ENCODE results near the gene VIP. TPM values are rescaled to one million over a fixed set of nuclear protein-coding genes. Genes with fewer than 3 reads are reported as not detected.
A peak's percentile ranks its signal among the peaks of the same experiment; 100 is the strongest.

VIP gene
- total RNA-seq, 1 experiment from 2014 or later = not detected

GRCh38 chr6:152771061-152771687 lies 20.6 kb downstream of the VIP start:
- Mint-ChIP-seq H3K9me3 (no peaks in the 10 kb centered on the region), H3K27ac (peak overlapping the region; percentile 53), H3K4me3 (no peak overlapping the region), H3K27me3 (ENCODE audit: low read depth) (no peaks in the 10 kb centered on the region), H3K4me1 (no peaks in the 10 kb centered on the region), H3K36me3 (no peaks in the 10 kb centered on the region)
- POLR2A ChIA-PET = interaction anchor here (0.6 kb wide), 1 partner anchor 165 kb away, joined by 3 read pairs; no protein-coding TSS in a partner anchor
- ATAC-seq (peak; percentile 86), DNase-seq (ENCODE audit: low spot score) (no peak)
- CTCF ChIA-PET = interaction anchor here (0.7 kb wide), 1 partner anchor 177 kb away, joined by 3 read pairs; no protein-coding TSS in a partner anchor
- TF ChIP-seq ATF6 (CRISPR knock-in tag; IDR thresholded peaks at IDR 0.05) = no peak
- no peak for TF ChIP-seq RORB (CRISPR knock-in tag; IDR thresholded peaks at IDR 0.05)
- no peak for TF ChIP-seq CREM (CRISPR knock-in tag; IDR thresholded peaks at IDR 0.05)
- no peak for TF ChIP-seq KAT7 (CRISPR knock-in tag; IDR thresholded peaks at IDR 0.05; ENCODE audit: borderline replicate concordance)
- TF ChIP-seq ZNF219 (CRISPR knock-in tag; IDR thresholded peaks at IDR 0.05; ENCODE audit: borderline replicate concordance) = no peak
- no peak for TF ChIP-seq SMAD3 (CRISPR knock-in tag; IDR thresholded peaks at IDR 0.05; ENCODE audit: borderline replicate concordance)

GRCh38 chr6:152775428-152775827 lies 24.8 kb downstream of the VIP start:
- TF ChIP-seq ATF6 (CRISPR knock-in tag; IDR thresholded peaks at IDR 0.05) (no peak), EMX1 (CRISPR knock-in tag; IDR thresholded peaks at IDR 0.05) (no peak), NR3C1 (CRISPR knock-in tag; conservative IDR thresholded peaks at IDR 0.05; ENCODE audit: low read depth) (no peak), PRDM15 (CRISPR knock-in tag; IDR thresholded peaks at IDR 0.05) (no peak), ZNF281 (CRISPR knock-in tag; IDR thresholded peaks at IDR 0.05) (no peak)
- H3K4me1 Mint-ChIP-seq = no peaks in the 10 kb centered on the region
- DNase-seq (ENCODE audit: low spot score) = no peak
- no peak overlapping the region for H3K4me3 Mint-ChIP-seq
- no peak for ATAC-seq
- H3K27me3 Mint-ChIP-seq (ENCODE audit: low read depth) = no peaks in the 10 kb centered on the region
- no peak overlapping the region for H3K27ac Mint-ChIP-seq
- ChIA-PET CTCF (no interaction called here), POLR2A (no interaction called here)
- H3K9me3 Mint-ChIP-seq = peaks cover 9% of the 10 kb centered on the region
- H3K36me3 Mint-ChIP-seq = no peaks in the 10 kb centered on the region

- CTCF ChIA-PET = no interaction called here
- no peak for DNase-seq (ENCODE audit: low spot score)
- Mint-ChIP-seq H3K4me3 (no peak overlapping the region), H3K27me3 (ENCODE audit: low read depth) (no peaks in the 10 kb centered on the region), H3K4me1 (no peaks in the 10 kb centered on the region), H3K9me3 (peaks cover 9% of the 10 kb centered on the region), H3K36me3 (no peaks in the 10 kb centered on the region), H3K27ac (no peak overlapping the region)
- POLR2A ChIA-PET = no interaction called here
- no peak for ATAC-seq
- no peak for TF ChIP-seq MAX (CRISPR knock-in tag; IDR thresholded peaks at IDR 0.05)
- TF ChIP-seq ZNF263 (CRISPR knock-in tag; IDR thresholded peaks at IDR 0.05; ENCODE audit: low read depth) = no peak
- TF ChIP-seq USF2 (CRISPR knock-in tag; IDR thresholded peaks at IDR 0.05) = no peak
- TF ChIP-seq MXD4 (CRISPR knock-in tag; IDR thresholded peaks at IDR 0.05; ENCODE audit: borderline replicate concordance) = no peak
- no peak for TF ChIP-seq ZNF671 (CRISPR knock-in tag; IDR thresholded peaks at IDR 0.05)
- no peak for TF ChIP-seq ZNF425 (CRISPR knock-in tag; conservative IDR thresholded peaks at IDR 0.05)
These were observed 26.2 kb downstream of the VIP start for GRCh38 chr6:152776833-152777232.

All from WTC11 (cell line).